Left ventricle myocardium inferior (tissue), 1 donor: ENCODE measurements around the gene HEATR5A. TPM values are rescaled to one million over a fixed set of nuclear protein-coding genes. Genes with fewer than 3 reads are reported as not detected.

Experiments
- DNase-seq: peaks from one replicate; pipeline ENCODE4 v3.0.0-alpha.2; 2020
- H3K27ac ChIP-seq: fragments of 200-600 bp; replicated peaks from 2 replicates; pipeline ENCODE4 v1.8.0; 2021
- H3K27me3 ChIP-seq: fragments of 200-600 bp; 2 replicates; pipeline ENCODE4 v1.8.0; 2021; ENCODE audit warnings: low read depth
- H3K36me3 ChIP-seq: fragments of 200-600 bp; 2 replicates; pipeline ENCODE4 v1.8.0; 2021
- H3K4me1 ChIP-seq: fragments of 200-600 bp; 2 replicates; pipeline ENCODE4 v1.8.0; 2021
- H3K4me3 ChIP-seq: fragments of 200-600 bp; 2 replicates; pipeline ENCODE4 v1.8.0; 2021; ENCODE audit warnings: mild to moderate bottlenecking, moderate library complexity
- H3K9me3 ChIP-seq: fragments of 200-600 bp; replicated peaks from 2 replicates; pipeline ENCODE4 v1.8.0; 2021
- intact Hi-C: fragments of 100-400 bp; cut with micrococcal nuclease; formaldehyde crosslinking; loops from one replicate; pipeline ENCODE4 v1.11.0; 2022
- total RNA-seq: library from RNA; stranded (reverse); fragmentation: NEBNext Ultra II Directional; extraction: Animal tissue kit (Norgen Biotek cat#: 25700); gene quantifications from one replicate; pipeline ENCODE4 v1.2.1, GENCODE V29; 2021
- TF ChIP-seq, protein P1 (sequence below): fragments of 200-600 bp; IDR thresholded peaks from 2 replicates; pipeline ENCODE4 v1.8.0; 2021; ENCODE audit warnings: antibody characterized with exemption, mild to moderate bottlenecking, borderline replicate concordance
- donor health status: DM: no; HTN: yes; CAD: no; lungs with severe emphysema.

Gene HEATR5A
- total RNA-seq, 1 donor from 2014 or later = 51.8 TPM

DNA sequence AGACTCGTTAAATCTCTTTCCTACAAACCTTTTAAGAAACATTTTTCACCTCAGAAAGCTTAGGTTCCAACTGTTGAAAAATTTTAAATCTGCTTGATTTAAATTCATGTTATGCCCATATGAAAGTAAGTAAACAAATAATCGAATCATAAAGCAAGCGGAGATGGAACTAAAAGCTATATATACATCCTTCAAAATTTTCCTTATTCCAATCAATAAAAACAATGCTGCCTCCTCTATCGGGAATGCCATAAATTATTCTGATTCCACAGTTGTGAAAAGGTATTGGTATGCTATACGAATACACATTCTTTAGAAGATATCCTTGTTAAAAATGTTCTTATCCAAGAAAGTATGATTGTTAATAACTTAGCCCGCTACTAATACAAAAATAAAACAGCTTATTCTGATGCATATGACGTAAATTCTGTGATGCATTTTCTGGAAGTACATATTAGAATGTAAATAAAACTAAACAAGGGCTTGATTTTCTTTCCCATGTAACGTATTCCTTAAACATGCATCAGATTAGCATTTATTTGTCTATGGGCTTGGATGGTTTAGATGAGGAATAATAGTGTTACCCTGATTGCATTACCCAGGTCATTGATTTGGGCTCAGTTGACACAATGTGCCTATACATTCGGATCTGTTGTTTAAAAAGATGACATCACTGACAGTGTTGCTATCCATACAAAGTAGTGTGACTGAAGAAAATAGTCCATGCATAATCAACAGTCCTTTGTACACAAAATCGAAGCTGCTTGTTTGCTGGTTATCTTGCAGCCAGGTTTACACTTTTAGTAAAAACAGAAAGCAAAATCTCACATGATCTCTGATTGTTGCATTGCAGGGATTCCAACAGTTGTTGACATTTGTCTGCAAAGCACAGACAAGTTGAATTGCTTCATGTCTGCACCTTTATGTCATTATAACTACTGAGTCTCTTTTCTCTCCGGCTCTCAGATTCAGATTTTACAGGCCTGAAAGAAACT is 37.6 kb upstream of the HEATR5A start:
- H3K36me3 ChIP-seq = no peaks in the 10 kb centered on the region
- intact Hi-C loops = no loop called here
- peak overlapping the region; percentile 96 for H3K27ac ChIP-seq
- TF ChIP-seq, protein P1, sequence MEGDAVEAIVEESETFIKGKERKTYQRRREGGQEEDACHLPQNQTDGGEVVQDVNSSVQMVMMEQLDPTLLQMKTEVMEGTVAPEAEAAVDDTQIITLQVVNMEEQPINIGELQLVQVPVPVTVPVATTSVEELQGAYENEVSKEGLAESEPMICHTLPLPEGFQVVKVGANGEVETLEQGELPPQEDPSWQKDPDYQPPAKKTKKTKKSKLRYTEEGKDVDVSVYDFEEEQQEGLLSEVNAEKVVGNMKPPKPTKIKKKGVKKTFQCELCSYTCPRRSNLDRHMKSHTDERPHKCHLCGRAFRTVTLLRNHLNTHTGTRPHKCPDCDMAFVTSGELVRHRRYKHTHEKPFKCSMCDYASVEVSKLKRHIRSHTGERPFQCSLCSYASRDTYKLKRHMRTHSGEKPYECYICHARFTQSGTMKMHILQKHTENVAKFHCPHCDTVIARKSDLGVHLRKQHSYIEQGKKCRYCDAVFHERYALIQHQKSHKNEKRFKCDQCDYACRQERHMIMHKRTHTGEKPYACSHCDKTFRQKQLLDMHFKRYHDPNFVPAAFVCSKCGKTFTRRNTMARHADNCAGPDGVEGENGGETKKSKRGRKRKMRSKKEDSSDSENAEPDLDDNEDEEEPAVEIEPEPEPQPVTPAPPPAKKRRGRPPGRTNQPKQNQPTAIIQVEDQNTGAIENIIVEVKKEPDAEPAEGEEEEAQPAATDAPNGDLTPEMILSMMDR = no peak
- no peak for DNase-seq
- no peaks in the 10 kb centered on the region for H3K9me3 ChIP-seq
- no peaks in the 10 kb centered on the region for H3K27me3 ChIP-seq
- peak overlapping the region; percentile 80 for H3K4me3 ChIP-seq
- H3K4me1 ChIP-seq = peaks cover 42% of the 10 kb centered on the region

- intact Hi-C loops = no loop called here
- TF ChIP-seq, protein P1 = no peak
Observed at GRCh38 chr14:31456841-31457664, 36.7 kb upstream of the HEATR5A start, which contains the start of gene DTD2. TSS of gene DTD2 (minus strand) at chr14:31457506. CDS start at chr14:31457393, 113 bp downstream.

GRCh38 chr14:31449971-31450610 is 29.7 kb upstream of the HEATR5A start:
- peaks cover 15% of the 10 kb centered on the region for H3K4me1 ChIP-seq
- no peak for DNase-seq
- H3K27me3 ChIP-seq = no peaks in the 10 kb centered on the region
- TF ChIP-seq, protein P1 = peak; percentile 66
- intact Hi-C loops = no loop called here
- no peak overlapping the region for H3K4me3 ChIP-seq
- no peaks in the 10 kb centered on the region for H3K9me3 ChIP-seq
- peaks cover 45% of the 10 kb centered on the region for H3K36me3 ChIP-seq
- H3K27ac ChIP-seq = no peak overlapping the region

More at GRCh38 chr14:31456841-31457664, 36.7 kb upstream of the HEATR5A start, which contains the start of gene DTD2:
- Histone ChIP-seq H3K36me3 (peaks cover 4% of the 10 kb centered on the region), H3K9me3 (no peaks in the 10 kb centered on the region), H3K27me3 (no peaks in the 10 kb centered on the region), H3K4me3 (peak within 1 kb of the TSS; percentile 80), H3K4me1 (peaks cover 42% of the 10 kb centered on the region), H3K27ac (peak within 1 kb of the TSS; percentile 96)
- DNase-seq = peak; percentile 95

- H3K9me3 ChIP-seq = no peaks in the 10 kb centered on the region
- H3K36me3 ChIP-seq = peaks cover 49% of the 10 kb centered on the region
- peaks cover 5% of the 10 kb centered on the region for H3K4me1 ChIP-seq
- DNase-seq = no peak
- TF ChIP-seq, protein P1 = no peak
- H3K27ac ChIP-seq = no peak overlapping the region
- H3K27me3 ChIP-seq = no peaks in the 10 kb centered on the region
- H3K4me3 ChIP-seq = no peak overlapping the region
- intact Hi-C loops = no loop called here
Observed at GRCh38 chr14:31449136-31449535, 28.8 kb upstream of the HEATR5A start.

DNA sequence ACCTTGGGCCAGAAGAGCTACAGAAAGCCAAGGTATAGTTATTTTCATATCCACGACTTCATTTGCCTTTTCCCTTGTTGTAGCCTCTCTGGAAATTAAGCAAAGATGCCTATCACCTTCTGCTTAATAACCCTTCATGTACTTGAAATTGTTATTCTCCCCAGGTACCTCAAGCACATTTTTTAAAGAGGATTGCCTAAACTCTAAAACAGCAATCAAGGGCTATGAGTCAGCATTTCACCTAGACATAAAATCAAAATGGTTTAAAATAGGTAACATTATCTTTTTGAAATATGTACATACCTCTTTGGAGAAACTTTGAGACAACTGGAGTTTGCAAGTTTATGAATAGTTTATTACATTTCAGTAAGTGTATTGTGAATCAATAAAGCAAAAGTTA is 25.4 kb upstream of the HEATR5A start:
- Histone ChIP-seq H3K9me3 (no peaks in the 10 kb centered on the region), H3K4me3 (no peak overlapping the region), H3K36me3 (peaks cover 34% of the 10 kb centered on the region), H3K27me3 (no peaks in the 10 kb centered on the region), H3K4me1 (peaks cover 13% of the 10 kb centered on the region), H3K27ac (no peak overlapping the region)
- DNase-seq = no peak
- TF ChIP-seq, protein P1 = no peak
- intact Hi-C loops = no loop called here
